K562 (cell line): ENCODE results near the gene TCP11. TPM values are rescaled to one million over a fixed set of nuclear protein-coding genes. Genes with fewer than 3 reads are reported as not detected.

Source experiments
- ATAC-seq: fragments of 200-7000 bp; cut with Tn5 transposase; 3 replicates; pipeline ENCODE4 v1.9.1; 2020; ENCODE audit warnings: moderate library complexity
- BruUV-seq: library from RNA; stranded (reverse); fragments of 400-500 nt; replicated peaks from 2 replicates; lab custom pipeline; 2021; lab: Mats Ljungman, UMichigan
- CTCF ChIA-PET: fragments of 300-600 bp; formaldehyde crosslinking; extraction: SDS; loops from one replicate; lab custom pipeline; 2021; ENCODE audit warnings: low intra/inter-chr PET ratio; lab: Yijun Ruan, JAX
- POLR2A ChIA-PET: fragments of 300-600, 350-650 bp; sonication (Branson Sonifier 250); formaldehyde crosslinking; extraction: SDS; loops from one replicate; lab custom pipeline; 2021; ENCODE audit warnings: antibody characterized with exemption, inconsistent platforms; lab: Yijun Ruan, JAX
- DNase-seq, 4 experiments: peaks; one replicate each; pipeline versions ENCODE4 v3.0.0 to v3.0.0-alpha.2; 2011 to 2018; ENCODE audit warnings: low spot score in 3 of 4, mixed read lengths in 3 of 4; ENCODE audit errors: extremely low read depth in 1 of 4
- FAIRE-seq: peaks from 2 replicates; lab custom pipeline; 2011; peaks lifted over from hg19 to GRCh38; lab: Jason Lieb, UNC
- H2AFZ ChIP-seq: 2 replicates; pipeline ENCODE4 v1.6.0; 2011; ENCODE audit warnings: low read depth, low read length, control low read depth, inconsistent platforms
- H3K27ac ChIP-seq: fragments of 200-600 bp; 3 replicates; pipeline ENCODE4 v1.8.0; 2011; ENCODE audit warnings: low read depth, mild to moderate bottlenecking, control low read depth, inconsistent platforms, low read length, moderate library complexity, mixed read lengths; ENCODE audit errors: extremely low read depth
- H3K27me3 ChIP-seq, 2 experiments: fragments of 300-600 bp in 1 of 2; 2 replicates in 1 of 2; 3 replicates in 1 of 2; pipeline versions ENCODE4 v1.6.0 to v1.8.0; 2011; ENCODE audit warnings: inconsistent platforms in 2 of 2, low read length in 2 of 2, mild to moderate bottlenecking in 1 of 2, mixed read lengths in 1 of 2, moderate library complexity in 1 of 2; ENCODE audit not compliant: control insufficient read depth in 2 of 2, insufficient read depth in 2 of 2
- H3K36me3 ChIP-seq: fragments of 300-600 bp; 3 replicates; pipeline ENCODE4 v1.8.0; 2011; ENCODE audit warnings: mild to moderate bottlenecking, low read length, inconsistent platforms; ENCODE audit not compliant: control insufficient read depth, insufficient read depth
- H3K4me1 ChIP-seq, 2 experiments: fragments of 200-600 bp in 1 of 2; replicated peaks in 1 of 2; 2 replicates in 1 of 2; 3 replicates in 1 of 2; pipeline versions ENCODE4 v1.5.1 to v1.8.0; 2011; ENCODE audit warnings: inconsistent platforms in 2 of 2, low read length in 2 of 2, mild to moderate bottlenecking in 1 of 2, mixed read lengths in 1 of 2, moderate library complexity in 1 of 2; ENCODE audit not compliant: control insufficient read depth in 2 of 2, insufficient read depth in 2 of 2
- H3K4me2 ChIP-seq: 2 replicates; pipeline ENCODE4 v1.6.1; 2011; ENCODE audit warnings: low read length, control low read depth, inconsistent platforms, mixed read lengths; ENCODE audit not compliant: insufficient read depth
- H3K4me3 ChIP-seq: fragments of 200-600 bp; sonication (generic), shearing (Covaris generic); 2 replicates; pipeline ENCODE4 v1.5.1; 2016; ENCODE audit warnings: control low read depth, inconsistent platforms
- H3K79me2 ChIP-seq: fragments of 200-600 bp; 3 replicates; pipeline ENCODE4 v1.8.0; 2011; ENCODE audit warnings: low read length, inconsistent platforms; ENCODE audit not compliant: control insufficient read depth, insufficient read depth
- H3K9ac ChIP-seq, 2 experiments: 2 replicates each; pipeline versions ENCODE4 v1.6.0 to v1.6.1; 2011; ENCODE audit warnings: low read depth in 2 of 2, low read length in 2 of 2, control low read depth in 1 of 2, inconsistent platforms in 1 of 2, mild to moderate bottlenecking in 1 of 2, mixed read lengths in 1 of 2; ENCODE audit not compliant: insufficient read depth in 1 of 2
- H3K9me1 ChIP-seq: one replicate; pipeline ENCODE4 v1.6.0; 2011; ENCODE audit warnings: inconsistent platforms, mild to moderate bottlenecking, low read length, moderate library complexity; ENCODE audit not compliant: control insufficient read depth, insufficient read depth
- H3K9me3 ChIP-seq: replicated peaks from 2 replicates; pipeline ENCODE4 v1.5.1; 2011; ENCODE audit warnings: low read depth, low read length, inconsistent platforms; ENCODE audit not compliant: control insufficient read depth, insufficient read depth
- H4K20me1 ChIP-seq: replicated peaks from 2 replicates; pipeline ENCODE4 v1.6.1; 2011; ENCODE audit warnings: low read length, inconsistent platforms, mixed read lengths; ENCODE audit not compliant: control insufficient read depth, insufficient read depth
- ARID1B ChIP-seq: fragments of 450-650 bp; IDR thresholded peaks from 2 replicates; pipeline ENCODE4 v1.6.1; 2016; ENCODE audit warnings: antibody characterized with exemption, mild to moderate bottlenecking, inconsistent platforms
- C11orf30 ChIP-seq: fragments of 450-650 bp; IDR thresholded peaks from 2 replicates; pipeline ENCODE4 v1.6.1; 2016; ENCODE audit warnings: low read depth, mild to moderate bottlenecking
- HDGF ChIP-seq: fragments of 450-650 bp; IDR thresholded peaks from 2 replicates; pipeline ENCODE4 v1.6.1; 2016
- HLTF ChIP-seq: fragments of 450-650 bp; IDR thresholded peaks from 2 replicates; pipeline ENCODE4 v1.6.1; 2016
- MAZ ChIP-seq, 2 experiments: fragments of 450-650 bp in 1 of 2; sonication (generic) in 1 of 2; formaldehyde crosslinking; IDR thresholded peaks in 1 of 2; conservative IDR thresholded peaks in 1 of 2; 2 replicates each; pipeline versions ENCODE4 v1.4.0 to v1.5.0; 2020; ENCODE audit warnings: mild to moderate bottlenecking in 1 of 2, missing genetic modification reagents in 1 of 2
- NCOA4 ChIP-seq: fragments of 450-650 bp; IDR thresholded peaks from 2 replicates; pipeline ENCODE4 v1.6.1; 2018; ENCODE audit warnings: mild to moderate bottlenecking; ENCODE audit not compliant: partially characterized antibody
- PML ChIP-seq: IDR thresholded peaks from 2 replicates; pipeline ENCODE4 v1.6.1; 2012; ENCODE audit warnings: low read length, inconsistent platforms
- ZNF253 ChIP-seq: fragments of 250-450 bp; sonication (Bioruptor Pico); conservative IDR thresholded peaks from 2 replicates; pipeline ENCODE4 v1.6.1; 2021; ENCODE audit warnings: mild to moderate bottlenecking
- ZNF77 ChIP-seq: fragments of 250-450 bp; sonication (Bioruptor Pico); IDR thresholded peaks from 2 replicates; pipeline ENCODE4 v1.5.0; 2020
- ZNF785 ChIP-seq: fragments of 250-450 bp; sonication (Bioruptor Pico); IDR thresholded peaks from 2 replicates; pipeline ENCODE4 v1.4.0; 2020; ENCODE audit warnings: mild to moderate bottlenecking
- WGBS: fragments of 100-300 bp; shearing (Covaris generic); methylation state at CpG from one replicate; pipeline ENCODE4 v1.1.6; 2016; ENCODE audit warnings: low coverage, mixed read lengths; ENCODE audit not compliant: insufficient coverage; ENCODE audit errors: missing lambda C conversion rate; 5-methylcytosine and 5-hydroxymethylcytosine counted together
- in situ Hi-C: fragments of 300-500 bp; cut with MboI; formaldehyde crosslinking; loops from 4 replicates; pipeline ENCODE4 v1.15.0; 2018; ENCODE audit warnings: inconsistent platforms, mixed read lengths
- intact Hi-C: fragments of 100-400 bp; cut with micrococcal nuclease; formaldehyde crosslinking; loops from 2 replicates; pipeline ENCODE4 v1.14.2; 2022
- polyA plus RNA-seq, 8 experiments: library from polyadenylated mRNA; depleted of rRNA in 4 of 8; stranded (reverse) in 5 of 8; unstranded in 3 of 8; fragments of >200 nt; fragmentation: Nextera tagmentation in 2 of 8; fragmentation: Illumina TruSeq in 1 of 8; extraction: Ambion mirVana in 2 of 8; extraction: Trizol in 1 of 8; gene quantifications; 2 replicates each; pipeline versions ENCODE4 v1.2.1 to v1.2.3, GENCODE V29; 2011 to 2014; ENCODE audit warnings: inconsistent platforms in 1 of 8, missing spikeins in 1 of 8
- total RNA-seq, 7 experiments: library from RNA; depleted of rRNA in 6 of 7; stranded (reverse); fragments of >200 nt in 6 of 7; fragmentation: Illumina TruSeq in 2 of 7; extraction: Trizol in 2 of 7; gene quantifications; 2 replicates each; pipeline versions ENCODE4 v1.2.1 to v1.2.3, GENCODE V29; 2011 to 2021; ENCODE audit warnings: low replicate concordance in 1 of 7
- TF ChIP-seq, protein P1 (sequence below), 2 experiments: fragments of 200-800 bp in 1 of 2; sonication (Bioruptor generic) in 1 of 2; sonication (generic) in 1 of 2; formaldehyde crosslinking in 1 of 2; IDR thresholded peaks in 1 of 2; conservative IDR thresholded peaks in 1 of 2; 2 replicates each; pipeline versions ENCODE4 v1.5.0 to v1.6.1; 2016 to 2020; ENCODE audit warnings: missing compliant biosample characterization in 1 of 2, missing genetic modification characterization in 1 of 2, missing genetic modification reagents in 1 of 2
- TF ChIP-seq, protein P2 (sequence below): fragments of 450-650 bp; formaldehyde crosslinking; conservative IDR thresholded peaks from 2 replicates; pipeline ENCODE4 v1.4.0; 2022; ENCODE audit warnings: mild to moderate bottlenecking, missing genetic modification characterization
- TF ChIP-seq, protein P3 (sequence below): fragments of 250-450 bp; sonication (Bioruptor Pico); IDR thresholded peaks from 2 replicates; pipeline ENCODE4 v1.8.0; 2021; ENCODE audit warnings: borderline replicate concordance, mild to moderate bottlenecking, moderate library complexity; ENCODE audit not compliant: poor library complexity, severe bottlenecking

Gene TCP11
- total and polyA plus RNA-seq, 9 of the 15 experiments (the other 6 are each of a cell fraction or from before 2014, with no cell fraction given), result not detected

- in situ Hi-C loops, result loop anchor here (25.0 kb wide), 1 partner anchor 681 kb away; the partner anchor contains the start of gene PACSIN1
- H2AFZ ChIP-seq, result no peak overlapping the region
- no peaks in the 10 kb centered on the region for H3K9me1 ChIP-seq
- no peaks in the 10 kb centered on the region for H3K9me3 ChIP-seq
- no peaks in the 10 kb centered on the region for H4K20me1 ChIP-seq
- no peak overlapping the region for H3K27ac ChIP-seq
- peaks cover 0 to 13% of the 10 kb centered on the region in 2 experiments; a peak in 2 of 5 replicates for H3K4me1 ChIP-seq
- H3K79me2 ChIP-seq, result no peaks in the 10 kb centered on the region
- no TSS peak for BruUV-seq
- H3K36me3 ChIP-seq, result no peaks in the 10 kb centered on the region
- no peak overlapping the region for H3K4me2 ChIP-seq
- DNase-seq, result no peak
- no peak overlapping the region for H3K9ac ChIP-seq
- intact Hi-C loops, result loop anchor here (10.0 kb wide), 2 partner anchors 258 to 978 kb away; partner anchors contain the start of genes ANKS1A and TAF11
- no peak for ATAC-seq
- ChIA-PET POLR2A (interaction anchor here (1.0 kb wide), 1 partner anchor 8 kb away, joined by 3 read pairs; no protein-coding TSS in a partner anchor), CTCF (interaction anchor here (1.1 kb wide), 1 partner anchor 156 kb away, joined by 3 read pairs; no protein-coding TSS in a partner anchor)
- peaks cover 8 to 16% of the 10 kb centered on the region in 2 experiments for H3K27me3 ChIP-seq
- FAIRE-seq, result no peak
- 6% methylated on average over 4 of the region's 5 CpGs for WGBS
- H3K4me3 ChIP-seq, result no peak overlapping the region
- TF ChIP-seq PML (no peak), MAZ (CRISPR knock-in tag; conservative IDR thresholded peaks at IDR 0.05 in 1 of 2, IDR thresholded peaks at IDR 0.05 in 1 of 2) (no peak), ARID1B (no peak), HDGF (no peak), NCOA4 (no peak), HLTF (no peak), ZNF785 (CRISPR knock-in tag) (no peak), C11orf30 (no peak), ZNF253 (CRISPR knock-in tag) (no peak), ZNF77 (CRISPR knock-in tag) (no peak)
- TF ChIP-seq, protein P1, sequence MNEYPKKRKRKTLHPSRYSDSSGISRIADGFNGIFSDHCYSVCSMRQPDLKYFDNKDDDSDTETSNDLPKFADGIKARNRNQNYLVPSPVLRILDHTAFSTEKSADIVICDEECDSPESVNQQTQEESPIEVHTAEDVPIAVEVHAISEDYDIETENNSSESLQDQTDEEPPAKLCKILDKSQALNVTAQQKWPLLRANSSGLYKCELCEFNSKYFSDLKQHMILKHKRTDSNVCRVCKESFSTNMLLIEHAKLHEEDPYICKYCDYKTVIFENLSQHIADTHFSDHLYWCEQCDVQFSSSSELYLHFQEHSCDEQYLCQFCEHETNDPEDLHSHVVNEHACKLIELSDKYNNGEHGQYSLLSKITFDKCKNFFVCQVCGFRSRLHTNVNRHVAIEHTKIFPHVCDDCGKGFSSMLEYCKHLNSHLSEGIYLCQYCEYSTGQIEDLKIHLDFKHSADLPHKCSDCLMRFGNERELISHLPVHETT (CRISPR knock-in tag; conservative IDR thresholded peaks at IDR 0.05 in 1 of 2, IDR thresholded peaks at IDR 0.05 in 1 of 2), result no peak
- TF ChIP-seq, protein P2, sequence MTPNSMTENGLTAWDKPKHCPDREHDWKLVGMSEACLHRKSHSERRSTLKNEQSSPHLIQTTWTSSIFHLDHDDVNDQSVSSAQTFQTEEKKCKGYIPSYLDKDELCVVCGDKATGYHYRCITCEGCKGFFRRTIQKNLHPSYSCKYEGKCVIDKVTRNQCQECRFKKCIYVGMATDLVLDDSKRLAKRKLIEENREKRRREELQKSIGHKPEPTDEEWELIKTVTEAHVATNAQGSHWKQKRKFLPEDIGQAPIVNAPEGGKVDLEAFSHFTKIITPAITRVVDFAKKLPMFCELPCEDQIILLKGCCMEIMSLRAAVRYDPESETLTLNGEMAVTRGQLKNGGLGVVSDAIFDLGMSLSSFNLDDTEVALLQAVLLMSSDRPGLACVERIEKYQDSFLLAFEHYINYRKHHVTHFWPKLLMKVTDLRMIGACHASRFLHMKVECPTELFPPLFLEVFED (CRISPR knock-in tag), result no peak
- TF ChIP-seq, protein P3, sequence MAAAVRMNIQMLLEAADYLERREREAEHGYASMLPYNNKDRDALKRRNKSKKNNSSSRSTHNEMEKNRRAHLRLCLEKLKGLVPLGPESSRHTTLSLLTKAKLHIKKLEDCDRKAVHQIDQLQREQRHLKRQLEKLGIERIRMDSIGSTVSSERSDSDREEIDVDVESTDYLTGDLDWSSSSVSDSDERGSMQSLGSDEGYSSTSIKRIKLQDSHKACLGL, result no peak
Measured at GRCh38 chr6:35142588-35143569, 1.7 kb upstream of the TCP11 start.
